ENCODE results near the gene KIF25.

GRCh38 chr6:168014428-168014827 lies 17.0 kb downstream of the KIF25 start:
- TF ChIP-seq CTCF (IDR thresholded peaks at IDR 0.05; ENCODE audit: insufficient read depth, low read length, poor library complexity, severe bottlenecking) (no peak), EZH2phosphoT487 (conservative IDR thresholded peaks at IDR 0.05; ENCODE audit: low read length) (no peak)

Data from SU-DHL-6 (cell line).